ENCODE data around the gene TEX19.

TEX19 gene

GRCh38 chr17:82334204-82334621 is 24.8 kb upstream of the TEX19 start:
- ChIA-PET POLR2A (interaction anchor here (0.6 kb wide), 1 partner anchor 128 kb away, joined by 3 read pairs; no protein-coding TSS in a partner anchor), CTCF (interaction anchor here (1.9 kb wide), 1 partner anchor 12 kb away, joined by 4 read pairs; no protein-coding TSS in a partner anchor)
- TF ChIP-seq SUZ12 (IDR thresholded peaks at IDR 0.05), result no peak
- no peak for TF ChIP-seq FOXA1 (IDR thresholded peaks at IDR 0.05)

GRCh38 chr17:82334622-82335394 is 24.2 kb upstream of the TEX19 start:
- TF ChIP-seq ZNF384 (IDR thresholded peaks at IDR 0.05) (no peak), NFRKB (IDR thresholded peaks at IDR 0.05) (no peak), BHLHE40 (IDR thresholded peaks at IDR 0.05; ENCODE audit: borderline replicate concordance) (no peak), SUZ12 (IDR thresholded peaks at IDR 0.05) (no peak), ARNT (IDR thresholded peaks at IDR 0.05) (no peak), L3MBTL2 (conservative IDR thresholded peaks at IDR 0.05) (no peak), FOXM1 (IDR thresholded peaks at IDR 0.05; ENCODE audit: borderline replicate concordance) (no peak), SP1 (IDR thresholded peaks at IDR 0.05) (no peak), FOXA1 (IDR thresholded peaks at IDR 0.05) (no peak), HDGF (IDR thresholded peaks at IDR 0.05; ENCODE audit: borderline replicate concordance) (no peak), TARDBP (IDR thresholded peaks at IDR 0.05) (no peak), ELF4 (IDR thresholded peaks at IDR 0.05) (no peak), FOXK2 (IDR thresholded peaks at IDR 0.05) (no peak), LEF1 (IDR thresholded peaks at IDR 0.05; ENCODE audit: borderline replicate concordance) (no peak), CTBP1 (IDR thresholded peaks at IDR 0.05; ENCODE audit: borderline replicate concordance) (no peak), PKNOX1 (IDR thresholded peaks at IDR 0.05) (no peak)
- ChIA-PET CTCF (no interaction called here), POLR2A (no interaction called here)
- DNase-seq (ENCODE audit: extremely low spot score), result no peak

More at GRCh38 chr17:82334204-82334621, 24.8 kb upstream of the TEX19 start:
- DNase-seq (ENCODE audit: extremely low spot score), result no peak

- DNase-seq (ENCODE audit: extremely low spot score), result no peak
- ChIA-PET POLR2A (interaction anchor here (0.9 to 1.5 kb wide), 4 partner anchors 11 to 107 kb away, joined by 3 to 5 read pairs (median 4); no protein-coding TSS in a partner anchor), CTCF (interaction anchor here (0.6 to 1.0 kb wide), 2 partner anchors 12 to 13 kb away, joined by 3 to 4 read pairs; no protein-coding TSS in a partner anchor)
- TF ChIP-seq FOXA1 (IDR thresholded peaks at IDR 0.05), result no peak
- peak; percentile 54 for TF ChIP-seq L3MBTL2 (conservative IDR thresholded peaks at IDR 0.05)
- no peak for TF ChIP-seq SP1 (IDR thresholded peaks at IDR 0.05)
- no peak for TF ChIP-seq CTBP1 (IDR thresholded peaks at IDR 0.05; ENCODE audit: borderline replicate concordance)
Observed at GRCh38 chr17:82338858-82339633, 20.0 kb upstream of the TEX19 start.

- CTCF ChIA-PET, result interaction anchor here (1.0 kb wide), 1 partner anchor 11 kb away, joined by 4 read pairs; no protein-coding TSS in a partner anchor
- DNase-seq (ENCODE audit: extremely low spot score), result no peak
- TF ChIP-seq PKNOX1 (IDR thresholded peaks at IDR 0.05) (no peak), LEF1 (IDR thresholded peaks at IDR 0.05; ENCODE audit: borderline replicate concordance) (no peak), SP1 (IDR thresholded peaks at IDR 0.05) (no peak), FOXM1 (IDR thresholded peaks at IDR 0.05; ENCODE audit: borderline replicate concordance) (no peak), CTBP1 (IDR thresholded peaks at IDR 0.05; ENCODE audit: borderline replicate concordance) (no peak), BHLHE40 (IDR thresholded peaks at IDR 0.05; ENCODE audit: borderline replicate concordance) (no peak), ELF4 (IDR thresholded peaks at IDR 0.05) (no peak)
- POLR2A ChIA-PET, result interaction anchor here (0.9 to 1.5 kb wide), 4 partner anchors 12 to 106 kb away, joined by 3 to 5 read pairs (median 4); no protein-coding TSS in a partner anchor
Observed at GRCh38 chr17:82339634-82340580, 19.1 kb upstream of the TEX19 start.

GRCh38 chr17:82342361-82343079 is 16.5 kb upstream of the TEX19 start:
- CTCF ChIA-PET, result no interaction called here
- no peak for DNase-seq (ENCODE audit: extremely low spot score)
- TF ChIP-seq ZNF384 (IDR thresholded peaks at IDR 0.05) (no peak), PKNOX1 (IDR thresholded peaks at IDR 0.05) (no peak), LEF1 (IDR thresholded peaks at IDR 0.05; ENCODE audit: borderline replicate concordance) (no peak), L3MBTL2 (conservative IDR thresholded peaks at IDR 0.05) (no peak), HDGF (IDR thresholded peaks at IDR 0.05; ENCODE audit: borderline replicate concordance) (no peak)
- POLR2A ChIA-PET, result no interaction called here

All from HEK293T (cell line).